ENCODE results near the gene BCL2.
A peak's percentile ranks its signal among the peaks of the same experiment; 100 is the strongest.

The BCL2 gene

DNA sequence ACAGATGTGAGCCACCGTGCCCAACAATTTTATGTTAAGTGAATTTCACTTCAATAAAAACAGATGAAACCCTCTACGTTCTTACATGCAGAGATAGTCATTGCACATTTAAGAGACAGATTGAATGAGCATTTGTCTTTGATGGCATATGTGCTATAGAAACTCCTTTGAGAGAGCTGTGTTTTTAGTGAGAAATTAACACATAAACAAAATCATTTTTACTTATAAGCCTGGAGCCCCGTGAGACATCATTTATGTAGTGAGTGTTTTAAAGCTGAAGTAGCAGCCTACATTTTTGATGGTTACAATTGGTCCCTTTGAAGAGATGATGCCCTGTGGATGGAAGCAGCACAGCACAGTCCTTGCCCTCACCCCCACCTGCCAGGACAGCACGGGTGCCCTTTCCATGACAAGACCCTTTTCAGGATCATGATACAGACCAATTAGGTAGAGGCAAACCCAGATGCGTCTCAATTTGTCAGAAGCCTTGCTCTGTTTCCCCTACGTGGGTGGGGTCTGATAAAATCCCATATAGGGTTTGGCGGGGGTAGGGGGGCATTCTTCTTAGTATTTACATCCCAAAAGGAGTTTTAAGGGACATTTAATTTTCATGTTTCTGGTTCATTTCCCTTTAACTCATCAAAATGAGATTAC, 237.1 kb downstream of the BCL2 start:
- TF ChIP-seq, protein P1, sequence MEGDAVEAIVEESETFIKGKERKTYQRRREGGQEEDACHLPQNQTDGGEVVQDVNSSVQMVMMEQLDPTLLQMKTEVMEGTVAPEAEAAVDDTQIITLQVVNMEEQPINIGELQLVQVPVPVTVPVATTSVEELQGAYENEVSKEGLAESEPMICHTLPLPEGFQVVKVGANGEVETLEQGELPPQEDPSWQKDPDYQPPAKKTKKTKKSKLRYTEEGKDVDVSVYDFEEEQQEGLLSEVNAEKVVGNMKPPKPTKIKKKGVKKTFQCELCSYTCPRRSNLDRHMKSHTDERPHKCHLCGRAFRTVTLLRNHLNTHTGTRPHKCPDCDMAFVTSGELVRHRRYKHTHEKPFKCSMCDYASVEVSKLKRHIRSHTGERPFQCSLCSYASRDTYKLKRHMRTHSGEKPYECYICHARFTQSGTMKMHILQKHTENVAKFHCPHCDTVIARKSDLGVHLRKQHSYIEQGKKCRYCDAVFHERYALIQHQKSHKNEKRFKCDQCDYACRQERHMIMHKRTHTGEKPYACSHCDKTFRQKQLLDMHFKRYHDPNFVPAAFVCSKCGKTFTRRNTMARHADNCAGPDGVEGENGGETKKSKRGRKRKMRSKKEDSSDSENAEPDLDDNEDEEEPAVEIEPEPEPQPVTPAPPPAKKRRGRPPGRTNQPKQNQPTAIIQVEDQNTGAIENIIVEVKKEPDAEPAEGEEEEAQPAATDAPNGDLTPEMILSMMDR (conservative IDR thresholded peaks at IDR 0.05; ENCODE audit: low read depth, low read length), result no peak
- H3K36me3 ChIP-seq (ENCODE audit: insufficient read depth), result no peaks in the 10 kb centered on the region
- no peak overlapping the region for H2AFZ ChIP-seq (ENCODE audit: low read depth)
- no peaks in the 10 kb centered on the region for H3K27me3 ChIP-seq (ENCODE audit: insufficient read depth, low read depth)
- no peaks in the 10 kb centered on the region for H4K20me1 ChIP-seq (ENCODE audit: insufficient read depth)
- H3K79me2 ChIP-seq (ENCODE audit: insufficient read depth, low read depth), result no peaks in the 10 kb centered on the region
- no peak overlapping the region for H3K4me2 ChIP-seq
- H3K4me3 ChIP-seq (IDR thresholded peaks at IDR 0.05; ENCODE audit: insufficient read depth, low read depth, low read length), result no peak overlapping the region
- no peak overlapping the region for H3K9ac ChIP-seq
- H3K27ac ChIP-seq, result no peak overlapping the region
- H3K4me1 ChIP-seq (ENCODE audit: low read depth, poor library complexity, severe bottlenecking), result no peaks in the 10 kb centered on the region

DNA sequence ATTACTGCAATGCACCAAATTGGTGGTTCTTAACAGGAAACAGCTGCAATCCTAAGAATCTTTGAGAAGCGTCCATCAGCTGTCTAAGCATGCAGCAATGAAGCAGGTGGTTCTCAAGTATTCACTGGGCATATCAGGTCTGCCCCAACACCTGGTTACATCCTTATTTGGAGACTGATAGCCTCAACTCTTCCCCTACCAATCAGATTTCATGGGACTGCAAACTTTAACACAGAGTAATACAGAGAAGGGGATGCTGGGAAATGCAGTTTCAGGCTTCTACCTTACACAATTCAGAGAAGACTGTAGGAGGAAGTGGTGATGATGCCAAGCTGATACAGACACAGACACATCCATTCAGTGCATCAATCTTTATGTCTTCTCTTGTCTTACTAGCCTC, 240.5 kb downstream of the BCL2 start:
- Histone ChIP-seq H3K79me2 (ENCODE audit: insufficient read depth, low read depth) (no peaks in the 10 kb centered on the region), H4K20me1 (ENCODE audit: insufficient read depth) (no peaks in the 10 kb centered on the region), H3K4me3 (IDR thresholded peaks at IDR 0.05; ENCODE audit: insufficient read depth, low read depth, low read length) (no peak overlapping the region), H3K4me2 (no peak overlapping the region), H3K36me3 (ENCODE audit: insufficient read depth) (no peaks in the 10 kb centered on the region), H3K9ac (no peak overlapping the region), H3K27ac (no peak overlapping the region), H3K27me3 (ENCODE audit: insufficient read depth, low read depth) (no peaks in the 10 kb centered on the region), H2AFZ (ENCODE audit: low read depth) (no peak overlapping the region), H3K4me1 (ENCODE audit: low read depth, poor library complexity, severe bottlenecking) (peaks cover 15% of the 10 kb centered on the region)
- TF ChIP-seq, protein P1 (conservative IDR thresholded peaks at IDR 0.05; ENCODE audit: low read depth, low read length), result no peak

DNA sequence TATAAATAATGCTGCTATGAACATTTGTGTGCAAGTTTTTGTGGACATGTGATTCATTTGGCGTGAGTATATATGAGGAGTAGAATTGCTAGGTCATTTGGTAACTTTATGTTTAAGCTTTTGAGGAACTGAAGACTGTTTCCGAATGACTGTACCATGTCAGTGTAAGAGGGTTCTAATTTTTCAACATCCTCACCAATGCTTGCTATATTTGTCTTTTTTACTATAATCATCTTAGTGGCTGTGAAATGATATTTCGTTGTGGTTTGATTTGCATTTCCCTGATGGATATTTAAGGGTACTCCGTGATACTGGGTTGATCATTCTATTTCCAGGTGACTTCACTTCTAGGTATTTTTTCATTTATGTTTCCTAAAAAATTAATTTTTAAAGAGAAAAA, 241.1 kb downstream of the BCL2 start:
- Histone ChIP-seq H3K27ac (no peak overlapping the region), H3K36me3 (ENCODE audit: insufficient read depth) (no peaks in the 10 kb centered on the region), H3K79me2 (ENCODE audit: insufficient read depth, low read depth) (no peaks in the 10 kb centered on the region), H3K9ac (no peak overlapping the region), H3K4me1 (ENCODE audit: low read depth, poor library complexity, severe bottlenecking) (peaks cover 15% of the 10 kb centered on the region), H3K4me3 (IDR thresholded peaks at IDR 0.05; ENCODE audit: insufficient read depth, low read depth, low read length) (no peak overlapping the region), H4K20me1 (ENCODE audit: insufficient read depth) (no peaks in the 10 kb centered on the region), H2AFZ (ENCODE audit: low read depth) (no peak overlapping the region), H3K27me3 (ENCODE audit: insufficient read depth, low read depth) (no peaks in the 10 kb centered on the region), H3K4me2 (no peak overlapping the region)
- TF ChIP-seq, protein P1 (conservative IDR thresholded peaks at IDR 0.05; ENCODE audit: low read depth, low read length), result no peak

DNA sequence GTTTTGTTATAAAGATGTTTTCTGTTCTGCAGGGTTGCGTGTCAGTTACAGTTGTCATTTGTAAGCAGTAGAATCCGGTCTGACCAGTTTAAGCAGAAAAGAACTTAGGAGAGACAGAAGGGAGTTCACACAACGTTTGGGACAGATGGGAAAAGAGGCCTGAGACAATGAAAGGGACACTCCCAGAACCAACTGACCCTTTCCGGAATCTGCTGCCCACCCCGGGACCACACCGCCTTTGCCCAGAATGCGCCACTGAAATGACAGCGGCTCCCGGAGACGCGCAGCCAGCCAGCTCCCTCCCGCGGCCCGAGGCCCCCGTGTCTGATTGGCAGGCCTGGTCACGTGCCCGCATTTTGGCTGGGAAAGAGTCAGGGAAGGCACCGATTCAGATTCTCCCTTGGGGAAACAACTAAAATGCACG, 244.6 kb downstream of the BCL2 start:
- H2AFZ ChIP-seq (ENCODE audit: low read depth), result peak overlapping the region; percentile 87
- no peak overlapping the region for H3K4me3 ChIP-seq (IDR thresholded peaks at IDR 0.05; ENCODE audit: insufficient read depth, low read depth, low read length)
- H3K27me3 ChIP-seq (ENCODE audit: insufficient read depth, low read depth), result no peaks in the 10 kb centered on the region
- no peaks in the 10 kb centered on the region for H3K79me2 ChIP-seq (ENCODE audit: insufficient read depth, low read depth)
- H3K4me1 ChIP-seq (ENCODE audit: low read depth, poor library complexity, severe bottlenecking), result peaks cover 15% of the 10 kb centered on the region
- no peaks in the 10 kb centered on the region for H4K20me1 ChIP-seq (ENCODE audit: insufficient read depth)
- peak overlapping the region; percentile 61 for H3K4me2 ChIP-seq
- TF ChIP-seq, protein P1 (conservative IDR thresholded peaks at IDR 0.05; ENCODE audit: low read depth, low read length), result no peak
- no peaks in the 10 kb centered on the region for H3K36me3 ChIP-seq (ENCODE audit: insufficient read depth)
- H3K27ac ChIP-seq, result no peak overlapping the region
- peak overlapping the region; percentile 12; the same call in 1 of the 2 replicates for H3K9ac ChIP-seq

Measured in KMS-11 (cell line).